H1 (cell line): ENCODE results near the gene NEUROD4. TPM values are rescaled to one million over a fixed set of nuclear protein-coding genes. Genes with fewer than 3 reads are reported as not detected.

Source experiments
- CTCF ChIA-PET: fragments of 300-600 bp; sonication (Branson Sonifier 250); formaldehyde crosslinking; loops from one replicate; lab custom pipeline; 2021; ENCODE audit not compliant: partially characterized antibody; lab: Charles Lee
- POLR2A ChIA-PET: fragments of 300-600 bp; sonication (Branson Sonifier 250); formaldehyde crosslinking; loops from one replicate; lab custom pipeline; 2021; ENCODE audit warnings: inconsistent platforms; ENCODE audit not compliant: partially characterized antibody; lab: Charles Lee
- DNase-seq, 2 experiments: peaks; one replicate each; pipeline versions ENCODE4 v3.0.0 to v3.0.0-alpha.2; 2010 to 2022; ENCODE audit warnings: low spot score in 2 of 2, low read depth in 1 of 2, mixed read lengths in 1 of 2
- FAIRE-seq: peaks from 2 replicates; lab custom pipeline; 2011; peaks lifted over from hg19 to GRCh38; lab: Jason Lieb, UNC
- H2AFZ ChIP-seq: 2 replicates; pipeline ENCODE4 v1.8.1; 2012; ENCODE audit warnings: low read length, inconsistent platforms
- H2AK5ac ChIP-seq: 2 replicates; pipeline ENCODE4 v1.6.1; 2013; ENCODE audit warnings: low read depth, low read length
- H2BK120ac ChIP-seq: replicated peaks from 2 replicates; pipeline ENCODE3; 2013; ENCODE audit warnings: low read depth, low read length, inconsistent platforms
- H2BK12ac ChIP-seq: 2 replicates; pipeline ENCODE4 v1.6.1; 2013; ENCODE audit warnings: low read depth, low read length
- H2BK15ac ChIP-seq: 2 replicates; pipeline ENCODE4 v1.6.1; 2013; ENCODE audit warnings: low read length
- H2BK20ac ChIP-seq: 2 replicates; pipeline ENCODE4 v1.6.1; 2013; ENCODE audit warnings: low read length
- H2BK5ac ChIP-seq: 2 replicates; pipeline ENCODE4 v1.6.1; 2013; ENCODE audit warnings: low read depth, low read length
- H3K14ac ChIP-seq: 2 replicates; pipeline ENCODE4 v1.6.1; 2013; ENCODE audit warnings: inconsistent platforms; ENCODE audit not compliant: insufficient read length
- H3K18ac ChIP-seq: 2 replicates; pipeline ENCODE4 v1.6.1; 2013; ENCODE audit warnings: low read length; ENCODE audit errors: extremely low read depth
- H3K23ac ChIP-seq: 2 replicates; pipeline ENCODE4 v1.6.1; 2013; ENCODE audit warnings: inconsistent platforms; ENCODE audit not compliant: insufficient read length
- H3K23me2 ChIP-seq: 2 replicates; pipeline ENCODE4 v1.6.1; 2013; ENCODE audit warnings: low read depth, low read length
- H3K27ac ChIP-seq: 2 replicates; pipeline ENCODE4 v1.6.1; 2011; ENCODE audit warnings: low read depth, low read length, inconsistent platforms
- H3K27me3 ChIP-seq, 4 experiments: replicated peaks in 1 of 4; 1 replicate in 1 of 4; 2 replicates in 3 of 4; pipeline versions ENCODE4 v1.6.1 to v1.8.1; 2011 to 2013; ENCODE audit warnings: low read length in 3 of 4, mild to moderate bottlenecking in 3 of 4, inconsistent platforms in 2 of 4, mixed read lengths in 2 of 4, moderate library complexity in 1 of 4; ENCODE audit not compliant: control insufficient read depth in 3 of 4, insufficient read depth in 3 of 4; ENCODE audit errors: extremely low read depth in 1 of 4
- H3K36me3 ChIP-seq, 4 experiments: 2 replicates each; pipeline versions ENCODE4 v1.6.1 to v1.8.1; 2011 to 2013; ENCODE audit warnings: mild to moderate bottlenecking in 4 of 4, low read length in 3 of 4, moderate library complexity in 2 of 4, control low read depth in 1 of 4, inconsistent platforms in 1 of 4; ENCODE audit not compliant: insufficient read depth in 4 of 4, control insufficient read depth in 2 of 4
- H3K4ac ChIP-seq: replicated peaks from 2 replicates; pipeline ENCODE3; 2013; ENCODE audit warnings: low read length, low read depth, mixed read lengths, inconsistent platforms; ENCODE audit not compliant: insufficient read length
- H3K4me1 ChIP-seq, 4 experiments: replicated peaks in 1 of 4; 1 replicate in 1 of 4; 2 replicates in 3 of 4; pipeline versions ENCODE4 v1.6.1 to v1.8.1; 2011 to 2013; ENCODE audit warnings: low read length in 3 of 4, inconsistent platforms in 2 of 4, mixed read lengths in 1 of 4; ENCODE audit not compliant: insufficient read depth in 4 of 4, control insufficient read depth in 3 of 4
- H3K4me2 ChIP-seq, 2 experiments: 2 replicates each; pipeline versions ENCODE4 v1.6.1 to v1.8.1; 2011 to 2013; ENCODE audit warnings: low read depth in 2 of 2, low read length in 2 of 2, control low read depth in 1 of 2, inconsistent platforms in 1 of 2, mild to moderate bottlenecking in 1 of 2; ENCODE audit not compliant: insufficient read depth in 1 of 2
- H3K4me3 ChIP-seq, 4 experiments: fragments of 200-600, 300-600 bp in 1 of 4; sonication (generic), shearing (Covaris generic), sonication (Bioruptor Twin) in 1 of 4; 2 replicates each; pipeline versions ENCODE4 v1.5.1 to v1.8.1; 2011 to 2016; ENCODE audit warnings: low read length in 4 of 4, low read depth in 3 of 4, control low read depth in 2 of 4, inconsistent platforms in 2 of 4, mild to moderate bottlenecking in 2 of 4, mixed read lengths in 1 of 4, moderate library complexity in 1 of 4; ENCODE audit not compliant: insufficient read depth in 2 of 4; ENCODE audit errors: extremely low read depth in 1 of 4
- H3K56ac ChIP-seq: replicated peaks from 2 replicates; pipeline ENCODE3; 2013; ENCODE audit warnings: low read depth, mild to moderate bottlenecking, mixed read lengths, low read length, inconsistent platforms; ENCODE audit not compliant: insufficient read length
- H3K79me1 ChIP-seq: 2 replicates; pipeline ENCODE4 v1.6.1; 2013; ENCODE audit warnings: low read depth, low read length, control low read depth
- H3K79me2 ChIP-seq, 2 experiments: 2 replicates each; pipeline versions ENCODE4 v1.6.1 to v1.8.1; 2012 to 2013; ENCODE audit warnings: low read length in 2 of 2, mild to moderate bottlenecking in 2 of 2, inconsistent platforms in 1 of 2; ENCODE audit not compliant: insufficient read depth in 2 of 2, control insufficient read depth in 1 of 2
- H3K9ac ChIP-seq, 4 experiments: replicated peaks in 1 of 4; 1 replicate in 1 of 4; 2 replicates in 3 of 4; pipeline versions ENCODE4 v1.6.1 to v1.8.1; 2011 to 2013; ENCODE audit warnings: low read depth in 3 of 4, low read length in 3 of 4, control low read depth in 2 of 4, mild to moderate bottlenecking in 2 of 4, moderate library complexity in 2 of 4, inconsistent platforms in 1 of 4; ENCODE audit errors: extremely low read depth in 1 of 4
- H3K9me3 ChIP-seq, 2 experiments: 2 replicates each; pipeline versions ENCODE4 v1.6.1 to v1.8.1; 2012 to 2013; ENCODE audit warnings: mild to moderate bottlenecking in 2 of 2, moderate library complexity in 2 of 2, control low read depth in 1 of 2, inconsistent platforms in 1 of 2, low read depth in 1 of 2, low read length in 1 of 2, mixed read lengths in 1 of 2; ENCODE audit not compliant: insufficient read depth in 2 of 2
- H4K20me1 ChIP-seq, 2 experiments: replicated peaks in 1 of 2; 2 replicates each; pipeline versions ENCODE3 to v1.8.1; 2011 to 2013; ENCODE audit warnings: inconsistent platforms in 2 of 2, low read length in 2 of 2, mild to moderate bottlenecking in 1 of 2; ENCODE audit not compliant: insufficient read depth in 2 of 2, control insufficient read depth in 1 of 2
- H4K5ac ChIP-seq: 2 replicates; pipeline ENCODE4 v1.6.1; 2013; ENCODE audit warnings: low read length, low read depth, mixed read lengths, inconsistent platforms; ENCODE audit not compliant: insufficient read length
- H4K8ac ChIP-seq: 2 replicates; pipeline ENCODE4 v1.8.0; 2013; ENCODE audit warnings: mild to moderate bottlenecking, moderate library complexity, low read length, inconsistent platforms; ENCODE audit not compliant: insufficient read depth; ENCODE audit errors: extremely low read depth
- H4K91ac ChIP-seq: replicated peaks from 2 replicates; pipeline ENCODE3; 2013; ENCODE audit warnings: low read length, mixed read lengths, inconsistent platforms; ENCODE audit not compliant: insufficient read length
- ASH2L ChIP-seq: fragments of 200-600, 300-600 bp; sonication (generic); IDR thresholded peaks from one replicate; pipeline ENCODE4 v1.7.1; 2017; ENCODE audit warnings: low read length
- BCL11A ChIP-seq, 2 experiments: IDR thresholded peaks; one replicate each; pipeline ENCODE4 v1.6.1; 2011; ENCODE audit warnings: low read depth in 2 of 2, low read length in 2 of 2, mild to moderate bottlenecking in 2 of 2
- EP300 ChIP-seq, 2 experiments: IDR thresholded peaks; 1 replicate in 1 of 2; 2 replicates in 1 of 2; pipeline ENCODE4 v1.6.1; 2011 to 2012; ENCODE audit warnings: low read depth in 2 of 2, low read length in 2 of 2, mild to moderate bottlenecking in 2 of 2, borderline replicate concordance in 1 of 2, inconsistent platforms in 1 of 2, moderate library complexity in 1 of 2
- GABPA ChIP-seq: IDR thresholded peaks from 2 replicates; pipeline ENCODE4 v1.6.1; 2011; ENCODE audit warnings: mild to moderate bottlenecking, low read length, moderate library complexity, borderline replicate concordance; ENCODE audit not compliant: insufficient read depth
- HDAC6 ChIP-seq: IDR thresholded peaks from one replicate; pipeline ENCODE4 v1.7.1; 2012; ENCODE audit warnings: low read depth, mild to moderate bottlenecking, inconsistent platforms, low read length, moderate library complexity
- KDM4A ChIP-seq: IDR thresholded peaks from one replicate; pipeline ENCODE4 v1.7.1; 2012; ENCODE audit warnings: low read depth, mild to moderate bottlenecking, moderate library complexity, low read length, inconsistent platforms; ENCODE audit not compliant: severe bottlenecking
- PHF8 ChIP-seq: fragments of 200-600 bp; sonication (generic); conservative IDR thresholded peaks from 2 replicates; pipeline ENCODE4 v1.7.1; 2012; ENCODE audit warnings: low read depth, mild to moderate bottlenecking, inconsistent platforms, low read length, moderate library complexity
- SIN3A ChIP-seq, 2 experiments: IDR thresholded peaks in 1 of 2; conservative IDR thresholded peaks in 1 of 2; 2 replicates each; pipeline ENCODE4 v1.6.1; 2011 to 2012; ENCODE audit warnings: low read length in 2 of 2, improper control_type of control experiment in 1 of 2, low read depth in 1 of 2, mild to moderate bottlenecking in 1 of 2
- SIX5 ChIP-seq: IDR thresholded peaks from 2 replicates; pipeline ENCODE4 v1.6.1; 2011; ENCODE audit warnings: mild to moderate bottlenecking, low read depth, low read length
- TAF7 ChIP-seq: optimal IDR thresholded peaks from 2 replicates; pipeline ENCODE3; 2011; ENCODE audit warnings: low read depth, mild to moderate bottlenecking, inconsistent platforms, low read length, moderate library complexity, borderline replicate concordance
- TCF12 ChIP-seq: IDR thresholded peaks from 2 replicates; pipeline ENCODE4 v1.6.1; 2011; ENCODE audit warnings: low read depth, mild to moderate bottlenecking, low read length
- USF2 ChIP-seq: IDR thresholded peaks from 2 replicates; pipeline ENCODE4 v1.6.1; 2011; ENCODE audit warnings: low read length, improper control_type of control experiment
- WGBS, 2 experiments: shearing (Covaris generic) in 1 of 2; methylation state at CpG; one replicate each; pipeline versions ENCODE4 v1.1.6 to v1.1.7; 2013 to 2015; ENCODE audit warnings: low lambda C conversion rate in 2 of 2, mixed read lengths in 2 of 2, inconsistent platforms in 1 of 2, low coverage in 1 of 2, missing lambda C conversion rate in 1 of 2; ENCODE audit not compliant: insufficient replicate concordance in 2 of 2, insufficient coverage in 1 of 2, insufficient read length in 1 of 2; ENCODE audit errors: extremely low coverage in 1 of 2, missing lambda C conversion rate in 1 of 2; 5-methylcytosine and 5-hydroxymethylcytosine counted together
- polyA plus RNA-seq, 7 experiments: library from polyadenylated mRNA; depleted of rRNA in 3 of 7; stranded (reverse) in 5 of 7; unstranded in 2 of 7; fragments of >200 nt in 5 of 7; fragments of 200-250 nt in 2 of 7; gene quantifications; 1 replicate in 5 of 7; 2 replicates in 1 of 7; 4 replicates in 1 of 7; pipeline versions ENCODE4 v1.2.1 to v1.2.3, GENCODE V29; 2011 to 2013; ENCODE audit warnings: missing spikeins in 2 of 7, mixed read lengths in 2 of 7
- total RNA-seq: library from RNA; stranded (reverse); fragmentation: NEBNext Ultra II Directional; extraction: Animal tissue kit (Norgen Biotek cat#: 25700); gene quantifications from 2 replicates; pipeline ENCODE4 v1.2.1, GENCODE V29; 2021

The NEUROD4 gene
- total and polyA plus RNA-seq, 2 of the 8 experiments (the other 6 are each of a cell fraction or from before 2014, with no cell fraction given): not detected

GRCh38 chr12:54988402-54989054 is 31.2 kb upstream of the NEUROD4 start:
- Histone ChIP-seq H2BK12ac (no peak overlapping the region), H3K56ac (no peak overlapping the region), H3K27ac (no peak overlapping the region), H3K14ac (no peak overlapping the region), H2AK5ac (no peak overlapping the region), H3K27me3 (no peaks in the 10 kb centered on the region), H2BK15ac (no peak overlapping the region), H3K9ac (no peak overlapping the region), H3K9me3 (no peaks in the 10 kb centered on the region), H4K20me1 (no peaks in the 10 kb centered on the region), H3K36me3 (no peaks in the 10 kb centered on the region), H3K23me2 (no peaks in the 10 kb centered on the region; the same call in 1 of the 2 replicates), H3K18ac (no peak overlapping the region), H3K4ac (no peak overlapping the region), H3K79me1 (no peaks in the 10 kb centered on the region), H3K79me2 (no peaks in the 10 kb centered on the region), H2BK5ac (no peak overlapping the region), H3K4me1 (no peaks in the 10 kb centered on the region), H3K4me3 (no peak overlapping the region), H2BK120ac (no peak overlapping the region), H4K91ac (no peak overlapping the region), H4K5ac (no peak overlapping the region), H2AFZ (no peak overlapping the region), H3K23ac (no peak overlapping the region), H2BK20ac (no peak overlapping the region), H3K4me2 (no peak overlapping the region), H4K8ac (no peak overlapping the region)
- DNase-seq (no peak), FAIRE-seq (no peak)
- POLR2A ChIA-PET: no interaction called here
- CTCF ChIA-PET: interaction anchor here (0.6 to 1.3 kb wide), 3 partner anchors 84 to 240 kb away, joined by 3 to 8 read pairs (median 3); partner anchors contain the start of gene MUCL1
- 100% methylated on average over 1 of the region's 1 CpG; no CpG with 5 or more reads in 1 of the 2 experiments for whole genome bisulfite sequencing, 2 experiments
- no peak for TF ChIP-seq PHF8
- no peak for TF ChIP-seq BCL11A (IDR thresholded peaks at IDR 0.05; ENCODE audit: low read depth in 2 of 2, low read length in 2 of 2)
- TF ChIP-seq SIX5: no peak
- TF ChIP-seq ASH2L: no peak
- TF ChIP-seq USF2: no peak
- no peak for TF ChIP-seq GABPA
- TF ChIP-seq HDAC6: no peak
- no peak for TF ChIP-seq SIN3A (conservative IDR thresholded peaks at IDR 0.05 in 1 of 2, IDR thresholded peaks at IDR 0.05 in 1 of 2; ENCODE audit: low read depth in 1 of 2, low read length in 2 of 2)
- no peak for TF ChIP-seq KDM4A
- no peak for TF ChIP-seq TCF12
- TF ChIP-seq TAF7: no peak
- TF ChIP-seq EP300 (IDR thresholded peaks at IDR 0.05; ENCODE audit: borderline replicate concordance in 1 of 2, low read depth in 2 of 2, low read length in 2 of 2): no peak
